Activated CD8-positive, alpha-beta T cell treated with anti-CD3 and anti-CD28 coated beads, Interleukin-2, amount 10 ng/mL, durations not matched to agents 7 days and 5 days (primary cell): ENCODE results near the gene ANO1. TPM values are rescaled to one million over a fixed set of nuclear protein-coding genes. Genes with fewer than 3 reads are reported as not detected.

ENCODE experiments used
- ATAC-seq: fragments of 150-1000 bp; cut with Tn5 transposase; one replicate; pipeline ENCODE4 v1.10.0; 2021; ENCODE audit warnings: moderate library complexity
- CTCF ChIA-PET: fragments of 350-600 bp; sonication (Branson Sonifier 250); formaldehyde crosslinking; loops from one replicate; lab custom pipeline; 2021; ENCODE audit warnings: antibody characterized with exemption; lab: Charles Lee
- POLR2A ChIA-PET: fragments of 350-600 bp; sonication (Branson Sonifier 250); formaldehyde crosslinking; loops from one replicate; lab custom pipeline; 2021; ENCODE audit warnings: antibody characterized with exemption; lab: Charles Lee
- DNase-seq: peaks from one replicate; pipeline ENCODE4 v3.0.0-alpha.2; 2020
- H3K27ac Mint-ChIP-seq: one replicate; pipeline ENCODE4 v1.8.0; 2021; ENCODE audit warnings: mild to moderate bottlenecking, mixed read lengths
- H3K27me3 Mint-ChIP-seq: one replicate; pipeline ENCODE4 v1.8.0; 2021; ENCODE audit warnings: low read depth, mixed read lengths
- H3K36me3 Mint-ChIP-seq: one replicate; pipeline ENCODE4 v1.8.0; 2021; ENCODE audit warnings: low read depth, mixed read lengths
- H3K4me1 Mint-ChIP-seq: one replicate; pipeline ENCODE4 v1.8.0; 2021; ENCODE audit warnings: low read depth, mixed read lengths
- H3K4me3 Mint-ChIP-seq: one replicate; pipeline ENCODE4 v1.8.0; 2021; ENCODE audit warnings: mild to moderate bottlenecking, mixed read lengths
- H3K9me3 Mint-ChIP-seq: one replicate; pipeline ENCODE4 v1.8.0; 2022; ENCODE audit warnings: mixed read lengths; ENCODE audit not compliant: insufficient read depth
- total RNA-seq, 2 experiments: library from RNA; stranded (reverse); gene quantifications; one replicate each; pipeline ENCODE4 v1.2.3, GENCODE V29; 2021

The ANO1 gene
- total RNA-seq, 2 experiments from 2014 or later = not detected

DNA sequence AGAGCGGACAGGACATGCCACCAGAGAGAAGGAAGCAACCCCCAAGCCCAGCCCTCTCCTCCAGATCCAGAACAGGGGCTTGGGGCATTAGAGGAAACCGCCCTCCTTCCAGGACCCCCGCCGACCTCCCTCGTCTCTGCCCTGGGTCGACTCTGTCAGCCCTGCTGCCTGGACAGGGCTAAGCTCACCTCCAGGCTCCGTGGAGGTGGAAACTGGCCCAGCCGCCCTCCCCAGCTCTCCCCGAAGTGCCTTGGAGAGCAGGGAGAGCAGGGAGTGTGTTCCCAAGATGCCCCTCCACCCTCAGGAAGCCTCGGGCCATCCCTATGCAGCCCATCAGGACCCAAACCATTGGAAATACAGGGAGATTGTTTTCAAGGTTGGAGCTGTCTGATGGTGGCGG is 26.8 kb downstream of the ANO1 start:
- ChIA-PET POLR2A (no interaction called here), CTCF (no interaction called here)
- H3K36me3 Mint-ChIP-seq = no peaks in the 10 kb centered on the region
- no peaks in the 10 kb centered on the region for H3K4me1 Mint-ChIP-seq
- no peaks in the 10 kb centered on the region for H3K27me3 Mint-ChIP-seq
- no peak overlapping the region for H3K27ac Mint-ChIP-seq
- no peaks in the 10 kb centered on the region for H3K9me3 Mint-ChIP-seq
- no peak for DNase-seq
- no peak overlapping the region for H3K4me3 Mint-ChIP-seq
- no peak for ATAC-seq

DNA sequence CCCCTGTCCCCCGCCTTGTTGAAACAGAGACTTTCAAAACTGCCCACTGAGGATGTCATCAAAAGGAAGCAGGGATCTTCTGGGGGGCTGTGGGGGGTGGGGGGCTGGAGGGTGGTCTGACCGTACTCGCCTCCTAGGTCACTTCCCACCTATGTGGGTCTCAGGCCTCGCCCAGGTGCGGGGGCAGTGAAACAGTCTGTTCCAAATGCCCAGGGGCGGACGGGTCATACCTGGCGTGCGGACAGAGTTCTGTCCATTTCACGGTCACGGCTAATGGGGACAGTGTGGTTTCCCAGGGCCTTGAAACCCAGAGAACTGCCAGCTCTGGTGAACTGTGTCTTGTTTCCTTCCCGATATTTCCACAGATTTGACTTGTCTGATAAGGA is 27.2 kb downstream of the ANO1 start:
- ATAC-seq (no peak), DNase-seq (no peak)
- Mint-ChIP-seq H3K27ac (no peak overlapping the region), H3K4me3 (no peak overlapping the region), H3K4me1 (no peaks in the 10 kb centered on the region), H3K27me3 (no peaks in the 10 kb centered on the region), H3K9me3 (no peaks in the 10 kb centered on the region), H3K36me3 (no peaks in the 10 kb centered on the region)
- ChIA-PET CTCF (no interaction called here), POLR2A (no interaction called here)

DNA sequence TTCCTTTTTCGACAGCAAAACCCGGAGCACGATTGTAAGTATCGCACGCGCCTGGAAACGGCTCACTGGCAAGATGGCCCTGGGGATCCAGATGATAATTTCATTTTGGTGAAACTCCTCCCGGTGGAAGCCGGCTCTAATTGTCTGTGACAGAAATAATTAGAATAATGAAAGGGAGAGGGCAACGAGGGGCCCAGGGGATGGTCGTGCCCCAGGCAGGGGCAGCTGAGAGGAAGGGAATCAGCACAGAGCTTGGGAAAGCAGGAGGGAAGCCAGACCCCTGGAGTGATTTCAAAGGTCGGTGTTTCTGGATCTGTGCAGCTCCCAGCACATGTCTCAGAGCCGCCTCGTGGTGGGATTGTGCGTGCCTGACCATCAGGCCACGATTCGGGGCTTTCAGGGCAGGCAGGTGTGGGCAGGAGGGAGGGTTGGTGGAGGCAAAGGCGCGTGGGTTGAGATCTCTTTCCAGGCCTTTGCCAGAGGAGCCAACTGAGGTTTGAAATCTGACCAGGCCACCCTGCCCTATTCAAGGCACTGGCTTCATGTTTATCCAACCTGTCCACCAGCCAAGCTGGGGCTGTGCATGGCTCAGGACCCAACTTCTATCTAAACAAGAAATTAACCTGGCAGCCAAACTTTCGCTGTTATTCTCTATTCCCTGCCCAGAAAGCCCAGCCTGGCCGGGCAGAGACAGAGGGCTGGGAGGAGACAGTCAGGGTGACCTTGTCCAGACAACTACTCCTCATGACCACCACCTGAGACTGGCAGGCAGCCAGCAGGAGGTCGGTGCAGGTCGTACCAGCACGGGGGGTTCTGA is 27.8 kb downstream of the ANO1 start:
- H3K27me3 Mint-ChIP-seq = no peaks in the 10 kb centered on the region
- H3K4me3 Mint-ChIP-seq = no peak overlapping the region
- no peaks in the 10 kb centered on the region for H3K9me3 Mint-ChIP-seq
- H3K36me3 Mint-ChIP-seq = no peaks in the 10 kb centered on the region
- no peak overlapping the region for H3K27ac Mint-ChIP-seq
- DNase-seq (no peak), ATAC-seq (no peak)
- CTCF ChIA-PET = no interaction called here
- POLR2A ChIA-PET = no interaction called here
- no peaks in the 10 kb centered on the region for H3K4me1 Mint-ChIP-seq

DNA sequence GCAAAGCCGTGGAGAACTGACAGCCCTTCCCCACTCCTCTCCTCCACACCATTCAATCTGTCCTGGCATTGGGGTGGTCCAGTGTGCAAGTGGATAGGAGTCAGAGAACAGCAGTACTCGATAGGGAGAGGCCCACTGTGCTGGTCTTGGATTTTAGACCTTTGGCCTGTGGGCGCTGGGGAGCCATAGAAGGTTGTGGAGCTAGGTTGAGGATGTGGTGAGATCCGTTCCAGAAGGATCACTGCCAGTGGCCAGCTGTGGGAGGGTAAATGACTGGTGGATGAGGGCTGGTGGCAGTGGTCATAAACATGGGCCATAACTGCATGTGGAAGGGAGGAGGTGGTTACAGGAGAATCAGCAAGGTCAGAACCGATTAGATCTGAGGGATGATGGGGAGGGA is 28.6 kb downstream of the ANO1 start:
- DNase-seq (no peak), ATAC-seq (no peak)
- Mint-ChIP-seq H3K4me3 (no peak overlapping the region), H3K9me3 (no peaks in the 10 kb centered on the region), H3K27me3 (no peaks in the 10 kb centered on the region), H3K4me1 (no peaks in the 10 kb centered on the region), H3K36me3 (no peaks in the 10 kb centered on the region), H3K27ac (no peak overlapping the region)
- ChIA-PET CTCF (no interaction called here), POLR2A (no interaction called here)

DNA sequence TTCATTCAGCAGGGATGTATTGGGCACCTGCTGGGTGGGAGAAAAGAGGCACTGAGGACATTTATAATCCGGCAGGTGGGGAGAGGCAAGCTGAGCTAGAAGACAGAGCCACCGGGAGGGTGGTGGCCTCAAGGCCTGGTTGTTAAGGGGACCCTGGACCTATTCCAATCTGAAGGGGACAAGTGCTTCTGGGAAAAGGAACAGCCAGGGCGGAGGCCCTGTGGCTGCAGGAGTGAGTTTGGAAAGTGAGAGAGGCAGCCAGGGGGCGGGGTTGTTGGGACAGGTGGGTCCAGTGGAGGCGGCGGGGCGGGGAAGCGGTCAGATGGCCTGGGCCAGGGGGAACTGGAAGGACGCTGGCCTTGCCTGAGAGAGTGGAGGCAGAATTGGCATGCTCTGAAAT is 29.1 kb downstream of the ANO1 start:
- no peak overlapping the region for H3K4me3 Mint-ChIP-seq
- ChIA-PET CTCF (no interaction called here), POLR2A (no interaction called here)
- H3K9me3 Mint-ChIP-seq = no peaks in the 10 kb centered on the region
- no peaks in the 10 kb centered on the region for H3K36me3 Mint-ChIP-seq
- DNase-seq (no peak), ATAC-seq (no peak)
- no peaks in the 10 kb centered on the region for H3K4me1 Mint-ChIP-seq
- no peaks in the 10 kb centered on the region for H3K27me3 Mint-ChIP-seq
- no peak overlapping the region for H3K27ac Mint-ChIP-seq

DNA sequence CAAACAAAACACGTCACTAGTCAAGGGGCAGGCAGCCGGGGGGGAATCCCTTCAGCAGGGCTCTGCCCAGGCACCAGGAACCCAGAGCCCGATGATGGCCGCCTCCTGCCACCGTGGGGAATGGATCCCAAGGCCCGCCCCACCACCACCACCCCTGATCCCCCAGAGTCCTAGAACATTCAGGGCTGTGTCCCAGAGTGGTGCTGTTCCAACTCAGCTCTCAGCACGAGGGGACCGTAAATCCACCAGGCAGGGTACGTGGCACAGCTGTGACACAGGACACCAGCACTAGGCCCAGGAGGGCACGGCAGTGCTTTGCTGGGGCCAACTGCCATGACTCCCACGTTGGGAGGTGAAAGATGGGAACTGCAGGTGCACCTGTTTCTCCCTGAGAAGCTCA is 29.6 kb downstream of the ANO1 start:
- no peaks in the 10 kb centered on the region for H3K4me1 Mint-ChIP-seq
- no peak overlapping the region for H3K27ac Mint-ChIP-seq
- no peak for ATAC-seq
- H3K36me3 Mint-ChIP-seq = no peaks in the 10 kb centered on the region
- ChIA-PET POLR2A (no interaction called here), CTCF (no interaction called here)
- no peak for DNase-seq
- no peaks in the 10 kb centered on the region for H3K27me3 Mint-ChIP-seq
- H3K4me3 Mint-ChIP-seq = no peak overlapping the region
- H3K9me3 Mint-ChIP-seq = no peaks in the 10 kb centered on the region

DNA sequence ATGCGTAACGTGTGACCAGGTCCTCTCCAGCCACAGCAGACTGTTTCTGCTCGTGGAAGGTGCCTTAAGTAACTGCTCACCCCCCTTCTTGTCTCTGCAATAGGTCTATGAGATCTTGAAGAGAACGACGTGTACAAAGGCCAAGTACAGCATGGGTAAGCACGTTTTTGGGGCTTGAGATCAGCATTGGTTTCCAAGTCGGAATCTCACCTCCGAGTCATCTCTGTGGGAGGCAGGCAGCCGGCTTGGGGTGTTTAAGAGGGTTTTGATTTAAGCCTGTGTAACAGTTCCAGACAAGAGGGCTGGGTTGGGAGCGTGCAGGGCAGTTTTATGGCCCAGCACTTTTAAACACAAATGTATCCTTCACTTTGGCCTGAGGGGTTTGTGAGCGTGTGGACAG is 30.1 kb downstream of the ANO1 start:
- CTCF ChIA-PET = no interaction called here
- no peak overlapping the region for H3K4me3 Mint-ChIP-seq
- no peaks in the 10 kb centered on the region for H3K4me1 Mint-ChIP-seq
- ATAC-seq = no peak
- no peaks in the 10 kb centered on the region for H3K36me3 Mint-ChIP-seq
- no peaks in the 10 kb centered on the region for H3K27me3 Mint-ChIP-seq
- no peak for DNase-seq
- H3K27ac Mint-ChIP-seq = no peak overlapping the region
- H3K9me3 Mint-ChIP-seq = no peaks in the 10 kb centered on the region
- POLR2A ChIA-PET = no interaction called here

DNA sequence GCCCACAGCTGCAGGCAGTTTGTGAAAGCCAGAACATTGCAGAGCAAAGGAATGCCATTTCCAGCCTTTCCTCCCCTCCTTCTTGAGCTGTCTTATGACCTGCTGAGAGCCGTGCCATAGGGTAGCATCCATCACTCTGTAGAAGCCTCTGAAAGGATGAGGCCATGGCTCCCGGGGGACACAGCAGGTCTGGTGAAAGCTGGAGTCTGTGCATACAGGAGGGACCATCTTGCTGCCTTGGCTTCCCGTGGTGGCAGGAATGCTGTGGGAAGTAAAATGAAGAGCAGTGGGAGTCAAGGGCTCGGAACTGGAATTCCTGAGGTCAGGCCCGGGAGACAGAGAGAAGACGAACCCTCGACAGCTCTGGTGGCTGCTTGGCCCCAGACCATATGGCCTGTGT is 30.9 kb downstream of the ANO1 start:
- CTCF ChIA-PET = no interaction called here
- POLR2A ChIA-PET = no interaction called here
- ATAC-seq = no peak

DNA sequence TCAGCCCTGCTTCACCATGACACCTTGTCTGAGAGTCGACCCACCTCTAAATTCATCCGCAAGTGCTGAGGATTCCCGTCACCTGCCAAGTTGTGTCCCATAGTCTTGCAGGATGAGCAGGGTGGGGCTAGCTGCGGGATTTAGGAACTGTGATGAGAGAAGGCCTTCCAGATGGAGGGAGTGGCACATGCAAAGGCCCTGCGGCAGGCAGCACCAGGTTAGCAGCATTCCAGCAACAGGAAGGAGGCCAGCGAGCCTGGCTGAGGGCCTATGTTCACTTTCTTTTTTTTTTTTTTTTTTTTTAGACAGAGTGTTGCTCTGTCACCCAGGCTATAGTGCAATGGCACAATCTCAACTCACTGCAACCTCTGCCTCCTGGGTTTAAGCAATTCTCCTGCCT is 31.8 kb downstream of the ANO1 start:
- POLR2A ChIA-PET = no interaction called here
- H3K27ac Mint-ChIP-seq = no peak overlapping the region
- DNase-seq (no peak), ATAC-seq (no peak)
- H3K4me3 Mint-ChIP-seq = no peak overlapping the region
- H3K9me3 Mint-ChIP-seq = no peaks in the 10 kb centered on the region
- H3K4me1 Mint-ChIP-seq = no peaks in the 10 kb centered on the region
- CTCF ChIA-PET = no interaction called here
- no peaks in the 10 kb centered on the region for H3K36me3 Mint-ChIP-seq
- H3K27me3 Mint-ChIP-seq = no peaks in the 10 kb centered on the region

More for the DNA sequence above, 30.9 kb downstream of the ANO1 start:
- H3K27ac Mint-ChIP-seq = no peak overlapping the region
- no peak for DNase-seq
- H3K27me3 Mint-ChIP-seq = no peaks in the 10 kb centered on the region
- no peaks in the 10 kb centered on the region for H3K36me3 Mint-ChIP-seq
- no peak overlapping the region for H3K4me3 Mint-ChIP-seq
- H3K4me1 Mint-ChIP-seq = no peaks in the 10 kb centered on the region
- H3K9me3 Mint-ChIP-seq = no peaks in the 10 kb centered on the region

DNA sequence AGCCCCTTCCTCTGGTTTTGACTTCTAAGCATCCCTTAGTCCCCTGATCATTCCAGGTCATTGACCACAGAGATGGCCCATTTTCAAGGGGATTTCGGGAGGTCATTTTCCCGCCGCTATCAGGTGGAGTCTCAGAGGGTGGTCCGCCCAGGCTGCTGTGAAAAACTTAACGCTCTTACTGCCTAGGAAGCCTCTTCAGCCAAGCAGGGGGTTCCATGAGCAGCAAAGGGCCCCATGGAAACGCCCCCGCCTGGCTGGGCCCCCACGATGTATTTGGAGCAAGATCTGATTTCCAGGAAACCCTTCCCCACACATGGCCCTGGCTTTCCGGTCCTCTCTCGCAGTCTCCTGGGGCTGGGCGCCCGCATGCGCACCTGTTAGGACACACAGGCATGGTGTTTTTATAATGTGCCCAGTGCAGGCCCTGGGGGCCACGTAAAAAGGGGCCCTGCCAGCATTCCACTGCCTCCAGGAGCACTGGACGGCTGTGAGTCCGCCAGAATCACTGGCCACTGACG is 32.5 kb downstream of the ANO1 start:
- H3K9me3 Mint-ChIP-seq = no peaks in the 10 kb centered on the region
- H3K4me1 Mint-ChIP-seq = no peaks in the 10 kb centered on the region
- CTCF ChIA-PET = no interaction called here
- no peak overlapping the region for H3K27ac Mint-ChIP-seq
- POLR2A ChIA-PET = no interaction called here
- DNase-seq = no peak
- no peaks in the 10 kb centered on the region for H3K36me3 Mint-ChIP-seq
- no peak for ATAC-seq
- no peak overlapping the region for H3K4me3 Mint-ChIP-seq
- no peaks in the 10 kb centered on the region for H3K27me3 Mint-ChIP-seq

DNA sequence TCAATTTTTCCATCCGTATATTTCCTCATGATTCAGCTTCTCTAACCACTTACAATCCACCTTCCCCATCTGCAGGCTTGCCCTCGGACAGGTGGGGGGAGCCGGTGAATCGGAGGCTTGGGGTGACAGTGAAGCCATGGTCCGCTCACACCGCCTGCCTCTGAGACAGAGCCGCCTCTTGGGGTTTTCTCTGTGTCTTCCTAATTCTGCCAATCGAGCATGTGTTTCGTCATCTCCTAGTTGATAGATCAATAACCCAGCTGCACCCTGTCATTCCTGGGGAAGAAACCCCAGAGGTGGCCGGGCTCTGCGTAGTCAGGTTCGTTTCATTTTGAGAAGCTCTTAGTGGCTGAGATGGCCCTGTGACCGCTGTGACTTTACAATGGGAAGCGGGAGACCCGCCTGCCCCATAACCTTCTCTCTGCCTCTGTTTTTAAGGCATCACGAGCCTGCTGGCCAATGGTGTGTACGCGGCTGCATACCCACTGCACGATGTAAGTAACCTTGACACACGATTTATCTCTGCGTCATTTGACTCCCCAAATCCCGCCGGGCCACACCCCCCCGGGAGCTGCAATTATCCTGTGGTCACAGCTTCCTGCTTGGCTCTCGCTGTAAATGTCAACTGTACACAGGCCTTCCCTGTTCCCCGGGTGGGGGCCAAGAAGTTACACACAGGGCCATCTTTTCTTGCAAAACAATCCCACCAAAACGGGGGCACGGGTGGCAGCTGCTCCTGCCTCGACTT is 33.3 kb downstream of the ANO1 start:
- ChIA-PET POLR2A (no interaction called here), CTCF (no interaction called here)
- DNase-seq = no peak
- no peak overlapping the region for H3K4me3 Mint-ChIP-seq
- no peak overlapping the region for H3K27ac Mint-ChIP-seq
- no peaks in the 10 kb centered on the region for H3K27me3 Mint-ChIP-seq
- no peaks in the 10 kb centered on the region for H3K36me3 Mint-ChIP-seq
- no peaks in the 10 kb centered on the region for H3K4me1 Mint-ChIP-seq
- no peak for ATAC-seq
- H3K9me3 Mint-ChIP-seq = no peaks in the 10 kb centered on the region

DNA sequence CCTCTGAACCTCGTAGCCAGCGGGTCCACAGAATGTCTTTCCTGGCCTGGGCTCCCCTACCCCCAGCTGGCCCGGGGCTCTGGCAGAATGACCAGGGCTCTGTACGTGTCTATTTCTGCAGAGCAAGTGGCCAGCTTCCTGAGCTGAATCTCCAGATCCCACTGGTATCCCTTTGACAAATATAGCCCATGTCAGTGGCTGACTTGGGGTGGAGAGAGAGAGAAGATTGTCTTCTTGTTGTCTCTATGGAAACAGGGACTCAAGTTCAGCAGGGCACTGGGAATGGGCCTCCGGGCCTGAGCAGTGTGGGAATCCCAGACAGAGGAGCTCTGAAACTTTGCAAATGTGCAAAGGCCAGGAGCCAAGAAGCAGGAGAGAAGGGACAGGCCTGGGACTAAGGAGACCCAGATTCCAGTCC is 33.9 kb downstream of the ANO1 start:
- ChIA-PET POLR2A (no interaction called here), CTCF (no interaction called here)
- ATAC-seq = no peak
- no peak overlapping the region for H3K27ac Mint-ChIP-seq
- no peak for DNase-seq
- H3K27me3 Mint-ChIP-seq = no peaks in the 10 kb centered on the region
- H3K9me3 Mint-ChIP-seq = no peaks in the 10 kb centered on the region
- H3K4me1 Mint-ChIP-seq = no peaks in the 10 kb centered on the region
- H3K4me3 Mint-ChIP-seq = no peak overlapping the region
- H3K36me3 Mint-ChIP-seq = no peaks in the 10 kb centered on the region
